ENCODE data around the gene CYB561A3.
"Not testable (repeated sequence)": the region's sequence is repeated elsewhere in the genome, so short reads cannot be mapped to it uniquely, and the experiment has no call there.

Gene CYB561A3

DNA sequence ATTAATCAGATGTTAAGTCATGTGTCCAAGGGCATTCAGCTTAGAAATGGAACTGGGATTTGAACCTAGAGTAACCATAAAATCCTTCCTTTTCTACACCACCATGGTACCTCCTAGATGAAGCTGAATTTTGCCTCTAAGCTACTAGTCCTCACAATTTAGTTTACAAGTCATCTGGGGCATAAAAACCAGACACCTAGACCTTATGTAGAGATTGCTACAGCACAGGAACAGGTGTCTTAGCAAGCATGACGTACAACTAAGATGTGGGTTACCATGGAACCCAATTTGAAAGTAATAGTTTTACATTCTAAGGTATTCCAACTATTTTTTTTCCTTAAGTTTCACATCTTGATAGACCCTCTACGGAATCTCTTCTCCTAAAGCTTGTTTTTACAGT, 39.9 kb upstream of the CYB561A3 start:
- ChIA-PET POLR2A (ENCODE audit: low non-redundant PET) (no interaction called here), CTCF (interaction anchor here (0.6 to 1.3 kb wide), 4 partner anchors 9 to 34 kb away, joined by 3 to 7 read pairs (median 4); no protein-coding TSS in a partner anchor)
- H3K27ac ChIP-seq = no peak overlapping the region
- TF ChIP-seq CTCF (conservative IDR thresholded peaks at IDR 0.05; ENCODE audit: low read depth) = no peak
- no peak for DNase-seq (ENCODE audit: low spot score)

DNA sequence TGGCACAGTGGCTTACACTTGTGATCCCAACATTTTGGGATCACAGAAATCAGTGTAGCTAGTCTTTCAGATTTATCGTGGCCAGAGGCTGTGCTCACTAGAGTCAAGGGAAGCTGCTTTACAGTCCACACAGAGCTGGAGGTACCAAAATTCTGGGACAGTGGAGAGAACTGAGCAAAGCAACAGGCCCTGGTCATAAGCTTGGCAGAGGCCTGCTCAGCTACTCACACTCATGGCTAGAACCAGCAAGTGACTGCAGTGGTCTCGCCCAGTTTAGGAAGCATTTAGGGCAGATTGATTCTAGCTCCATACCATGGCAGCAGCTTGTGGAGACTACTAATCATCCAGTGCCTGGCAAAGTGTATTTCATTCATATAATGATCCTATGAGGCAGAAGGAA, 39.5 kb upstream of the CYB561A3 start:
- no peak for TF ChIP-seq CTCF (conservative IDR thresholded peaks at IDR 0.05; ENCODE audit: low read depth)
- CTCF ChIA-PET = interaction anchor here (0.7 to 1.0 kb wide), 2 partner anchors 16 to 35 kb away, joined by 3 to 4 read pairs; no protein-coding TSS in a partner anchor
- POLR2A ChIA-PET (ENCODE audit: low non-redundant PET) = interaction anchor here (0.6 kb wide), 1 partner anchor 12 kb away, joined by 9 read pairs; no protein-coding TSS in a partner anchor
- no peak for DNase-seq (ENCODE audit: low spot score)
- H3K27ac ChIP-seq = 0 out of 2 replicates have a peak overlapping the region, but pooled peaks have one; percentile 31

DNA sequence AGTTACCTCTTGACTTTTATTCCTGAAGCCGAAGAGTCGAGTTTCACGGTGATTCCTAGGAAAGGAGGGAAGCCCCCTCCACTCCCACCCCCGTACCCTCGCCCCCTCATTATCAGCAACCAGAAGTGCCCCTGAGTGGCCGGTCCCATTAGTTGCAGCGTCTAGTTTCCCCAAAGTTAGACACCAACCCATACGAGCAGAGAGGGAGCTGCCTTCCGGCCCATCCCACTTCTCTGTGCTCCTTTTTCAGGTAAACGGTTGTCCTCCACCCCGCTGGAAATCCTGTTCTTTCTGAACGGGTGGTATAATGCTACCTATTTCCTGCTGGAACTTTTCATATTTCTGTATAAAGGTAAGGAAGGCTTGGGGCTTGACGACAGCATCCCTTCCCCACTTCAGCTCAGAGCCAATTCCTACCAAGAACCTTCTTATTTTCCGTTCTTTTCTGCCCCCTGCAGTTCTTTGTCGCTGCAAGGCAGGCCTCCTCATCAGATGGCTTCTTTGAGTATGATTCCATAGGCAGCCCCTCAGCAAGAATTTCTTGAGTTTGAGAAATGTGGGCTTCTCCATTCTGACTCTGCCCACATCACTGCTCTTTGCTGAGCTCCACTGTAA, 31.4 kb upstream of the CYB561A3 start:
- TF ChIP-seq CTCF (conservative IDR thresholded peaks at IDR 0.05; ENCODE audit: low read depth) = peak; percentile 23; the same call in 1 of the 2 replicates
- DNase-seq (ENCODE audit: low spot score) = peak; percentile 46
- ChIA-PET POLR2A (ENCODE audit: low non-redundant PET) (interaction anchor here (1.2 kb wide), 1 partner anchor 66 kb away, joined by 4 read pairs; no protein-coding TSS in a partner anchor), CTCF (interaction anchor here (0.5 to 1.9 kb wide), 7 partner anchors 9 to 232 kb away, joined by 3 to 10 read pairs (median 3); no protein-coding TSS in a partner anchor)
- H3K27ac ChIP-seq = peak overlapping the region; percentile 83

GRCh38 chr11:61390161-61390560, 28.5 kb upstream of the CYB561A3 start:
- TF ChIP-seq CTCF (conservative IDR thresholded peaks at IDR 0.05; ENCODE audit: low read depth) = no peak
- CTCF ChIA-PET = interaction anchor here (0.6 to 1.8 kb wide), 2 partner anchors 54 to 196 kb away, joined by 3 to 8 read pairs; no protein-coding TSS in a partner anchor
- no peak for DNase-seq (ENCODE audit: low spot score)
- POLR2A ChIA-PET (ENCODE audit: low non-redundant PET) = no interaction called here
- H3K27ac ChIP-seq = no peak overlapping the region; the same call in 1 of the 2 replicates

- POLR2A ChIA-PET (ENCODE audit: low non-redundant PET) = interaction anchor here (1.2 to 1.6 kb wide), 4 partner anchors 15 to 48 kb away, joined by 3 to 11 read pairs (median 8); partner anchors contain the start of genes CYB561A3 and TMEM138
- peak overlapping the region; percentile 59 for H3K27ac ChIP-seq
- no peak for TF ChIP-seq CTCF (conservative IDR thresholded peaks at IDR 0.05; ENCODE audit: low read depth)
- DNase-seq (ENCODE audit: low spot score) = no peak
- CTCF ChIA-PET = interaction anchor here (0.7 to 3.7 kb wide), 12 partner anchors 15 to 412 kb away, joined by 3 to 86 read pairs (median 8); partner anchors contain the start of genes CYB561A3 and TMEM138
Measured at GRCh38 chr11:61384271-61385242, 22.9 kb upstream of the CYB561A3 start.

- peak overlapping the region; percentile 59 for H3K27ac ChIP-seq
- POLR2A ChIA-PET (ENCODE audit: low non-redundant PET) = interaction anchor here (1.6 kb wide), 1 partner anchor 22 kb away, joined by 11 read pairs; the partner anchor contains the start of genes CYB561A3 and TMEM138
- CTCF ChIA-PET = interaction anchor here (0.6 to 3.7 kb wide), 3 partner anchors 38 to 724 kb away, joined by 3 to 86 read pairs (median 8); no protein-coding TSS in a partner anchor
- not testable (repeated sequence) for DNase-seq (ENCODE audit: low spot score)
Measured at GRCh38 chr11:61383859-61384258, 22.2 kb upstream of the CYB561A3 start.
